IMR-90 (cell line): ENCODE measurements around the gene NHSL1.

ENCODE experiments used
- BHLHE40 ChIP-seq: fragments of 150-350 bp; IDR thresholded peaks from 2 replicates; pipeline ENCODE4 v1.6.1; 2016; ENCODE audit warnings: mild to moderate bottlenecking, low read depth, low read length
- CEBPB ChIP-seq: IDR thresholded peaks from 2 replicates; pipeline ENCODE4 v1.6.1; 2012; ENCODE audit warnings: low read depth, low read length, improper control_type of control experiment
- ELK1 ChIP-seq: fragments of 150-350 bp; IDR thresholded peaks from 2 replicates; pipeline ENCODE4 v1.6.1; 2016; ENCODE audit warnings: low read depth, mild to moderate bottlenecking, low read length, moderate library complexity, borderline replicate concordance
- NFE2L2 ChIP-seq: fragments of 150-350 bp; IDR thresholded peaks from 2 replicates; pipeline ENCODE4 v1.6.1; 2016; ENCODE audit warnings: low read depth, mild to moderate bottlenecking, low read length
- POLR2A ChIP-seq: IDR thresholded peaks from 2 replicates; pipeline ENCODE4 v1.6.1; 2012; ENCODE audit warnings: mild to moderate bottlenecking, low read depth, low read length
- RAD21 ChIP-seq: IDR thresholded peaks from 2 replicates; pipeline ENCODE4 v1.6.1; 2012; ENCODE audit warnings: low read length, improper control_type of control experiment
- RCOR1 ChIP-seq: IDR thresholded peaks from 2 replicates; pipeline ENCODE4 v1.6.1; 2012; ENCODE audit warnings: mild to moderate bottlenecking, low read length, improper control_type of control experiment; ENCODE audit not compliant: insufficient replicate concordance
- SMC3 ChIP-seq: fragments of 150-350 bp; IDR thresholded peaks from 2 replicates; pipeline ENCODE4 v1.6.1; 2016; ENCODE audit warnings: low read depth, mild to moderate bottlenecking, antibody characterized with exemption, low read length, moderate library complexity
- TF ChIP-seq, protein P1 (sequence below): conservative IDR thresholded peaks from 2 replicates; pipeline ENCODE4 v1.5.1; 2012; ENCODE audit warnings: mild to moderate bottlenecking, low read depth, low read length, improper control_type of control experiment
- TF ChIP-seq, protein P2 (sequence below): fragments of 150-350 bp; IDR thresholded peaks from 2 replicates; pipeline ENCODE4 v1.6.1; 2017; ENCODE audit warnings: mild to moderate bottlenecking, antibody characterized with exemption, low read length, low read depth

- TF ChIP-seq BHLHE40: no peak
- TF ChIP-seq, protein P1, sequence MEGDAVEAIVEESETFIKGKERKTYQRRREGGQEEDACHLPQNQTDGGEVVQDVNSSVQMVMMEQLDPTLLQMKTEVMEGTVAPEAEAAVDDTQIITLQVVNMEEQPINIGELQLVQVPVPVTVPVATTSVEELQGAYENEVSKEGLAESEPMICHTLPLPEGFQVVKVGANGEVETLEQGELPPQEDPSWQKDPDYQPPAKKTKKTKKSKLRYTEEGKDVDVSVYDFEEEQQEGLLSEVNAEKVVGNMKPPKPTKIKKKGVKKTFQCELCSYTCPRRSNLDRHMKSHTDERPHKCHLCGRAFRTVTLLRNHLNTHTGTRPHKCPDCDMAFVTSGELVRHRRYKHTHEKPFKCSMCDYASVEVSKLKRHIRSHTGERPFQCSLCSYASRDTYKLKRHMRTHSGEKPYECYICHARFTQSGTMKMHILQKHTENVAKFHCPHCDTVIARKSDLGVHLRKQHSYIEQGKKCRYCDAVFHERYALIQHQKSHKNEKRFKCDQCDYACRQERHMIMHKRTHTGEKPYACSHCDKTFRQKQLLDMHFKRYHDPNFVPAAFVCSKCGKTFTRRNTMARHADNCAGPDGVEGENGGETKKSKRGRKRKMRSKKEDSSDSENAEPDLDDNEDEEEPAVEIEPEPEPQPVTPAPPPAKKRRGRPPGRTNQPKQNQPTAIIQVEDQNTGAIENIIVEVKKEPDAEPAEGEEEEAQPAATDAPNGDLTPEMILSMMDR: no peak
- no peak for TF ChIP-seq POLR2A
- no peak for TF ChIP-seq RAD21
- TF ChIP-seq RCOR1: no peak
- no peak for TF ChIP-seq NFE2L2
- no peak for TF ChIP-seq ELK1
- TF ChIP-seq, protein P2, sequence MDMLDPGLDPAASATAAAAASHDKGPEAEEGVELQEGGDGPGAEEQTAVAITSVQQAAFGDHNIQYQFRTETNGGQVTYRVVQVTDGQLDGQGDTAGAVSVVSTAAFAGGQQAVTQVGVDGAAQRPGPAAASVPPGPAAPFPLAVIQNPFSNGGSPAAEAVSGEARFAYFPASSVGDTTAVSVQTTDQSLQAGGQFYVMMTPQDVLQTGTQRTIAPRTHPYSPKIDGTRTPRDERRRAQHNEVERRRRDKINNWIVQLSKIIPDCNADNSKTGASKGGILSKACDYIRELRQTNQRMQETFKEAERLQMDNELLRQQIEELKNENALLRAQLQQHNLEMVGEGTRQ: no peak
- no peak for TF ChIP-seq SMC3
- TF ChIP-seq CEBPB: no peak
Observed at GRCh38 chr6:138418118-138418742, 81.1 kb downstream of the NHSL1 start.
